Measurements from ENCODE around the gene DHRS11.

Gene DHRS11

GRCh38 chr17:36641877-36642845, 50.5 kb downstream of the DHRS11 start:
- TF ChIP-seq, protein P1, sequence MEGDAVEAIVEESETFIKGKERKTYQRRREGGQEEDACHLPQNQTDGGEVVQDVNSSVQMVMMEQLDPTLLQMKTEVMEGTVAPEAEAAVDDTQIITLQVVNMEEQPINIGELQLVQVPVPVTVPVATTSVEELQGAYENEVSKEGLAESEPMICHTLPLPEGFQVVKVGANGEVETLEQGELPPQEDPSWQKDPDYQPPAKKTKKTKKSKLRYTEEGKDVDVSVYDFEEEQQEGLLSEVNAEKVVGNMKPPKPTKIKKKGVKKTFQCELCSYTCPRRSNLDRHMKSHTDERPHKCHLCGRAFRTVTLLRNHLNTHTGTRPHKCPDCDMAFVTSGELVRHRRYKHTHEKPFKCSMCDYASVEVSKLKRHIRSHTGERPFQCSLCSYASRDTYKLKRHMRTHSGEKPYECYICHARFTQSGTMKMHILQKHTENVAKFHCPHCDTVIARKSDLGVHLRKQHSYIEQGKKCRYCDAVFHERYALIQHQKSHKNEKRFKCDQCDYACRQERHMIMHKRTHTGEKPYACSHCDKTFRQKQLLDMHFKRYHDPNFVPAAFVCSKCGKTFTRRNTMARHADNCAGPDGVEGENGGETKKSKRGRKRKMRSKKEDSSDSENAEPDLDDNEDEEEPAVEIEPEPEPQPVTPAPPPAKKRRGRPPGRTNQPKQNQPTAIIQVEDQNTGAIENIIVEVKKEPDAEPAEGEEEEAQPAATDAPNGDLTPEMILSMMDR (IDR thresholded peaks at IDR 0.05; ENCODE audit: low read depth, low read length): no peak
- H3K4me3 ChIP-seq (ENCODE audit: low read depth, low read length): peak overlapping the region; percentile 34; the same call in 1 of the 2 replicates

DNA sequence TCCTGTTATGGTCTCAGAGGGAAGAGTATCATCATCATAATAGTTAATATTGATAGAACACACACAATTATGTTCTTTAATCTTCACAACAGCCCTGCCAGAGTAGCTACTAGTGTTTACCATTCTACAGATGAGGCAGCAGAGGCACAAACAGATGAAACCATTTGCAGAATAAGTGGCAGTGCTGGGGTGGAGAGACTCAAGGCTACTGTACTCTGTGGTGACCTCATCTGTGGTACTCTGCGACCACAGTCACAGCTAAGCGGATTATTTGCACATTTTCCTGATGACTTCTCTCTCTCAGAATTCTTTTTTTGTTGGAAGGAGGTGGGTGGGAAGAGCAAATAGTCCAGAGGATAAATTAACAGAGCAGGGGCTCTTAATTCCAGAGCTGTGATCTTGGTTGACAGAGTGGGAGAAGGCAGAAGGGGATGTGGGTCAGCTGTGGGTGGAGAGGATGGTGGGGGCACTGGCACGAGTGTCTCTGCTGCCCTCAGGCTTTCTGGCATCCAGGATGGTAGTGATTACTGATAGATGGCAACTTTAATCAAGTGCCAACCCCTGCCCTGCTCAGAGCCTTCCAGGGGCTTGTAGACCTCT, 51.5 kb downstream of the DHRS11 start:
- TF ChIP-seq, protein P1 (IDR thresholded peaks at IDR 0.05; ENCODE audit: low read depth, low read length): no peak
- no peak overlapping the region for H3K4me3 ChIP-seq (ENCODE audit: low read depth, low read length)

- TF ChIP-seq, protein P1 (IDR thresholded peaks at IDR 0.05; ENCODE audit: low read depth, low read length): no peak
- no peak overlapping the region for H3K4me3 ChIP-seq (ENCODE audit: low read depth, low read length)
Observed at GRCh38 chr17:36645422-36645821, 53.7 kb downstream of the DHRS11 start.

DNA sequence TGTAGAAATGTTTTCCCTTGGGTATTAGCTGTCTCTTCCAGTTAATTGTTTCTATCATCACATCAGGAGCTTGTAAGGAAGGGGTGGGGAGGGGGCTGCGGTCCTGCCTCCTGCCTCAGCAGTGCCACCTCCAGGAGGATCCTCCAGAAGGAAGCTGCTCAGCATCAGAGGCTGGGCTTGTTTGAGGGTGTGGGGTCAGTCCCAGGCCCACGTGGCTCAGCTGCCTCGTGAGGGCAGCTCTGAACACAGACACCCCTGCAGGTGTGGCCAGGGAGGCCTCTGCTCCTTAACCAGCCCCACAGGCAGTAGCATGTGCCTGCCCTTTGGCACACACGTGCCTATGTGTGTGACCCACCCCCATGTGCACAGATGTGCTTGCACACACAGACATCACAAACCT, 56.0 kb downstream of the DHRS11 start:
- no peak overlapping the region for H3K4me3 ChIP-seq (ENCODE audit: low read depth, low read length)
- TF ChIP-seq, protein P1 (IDR thresholded peaks at IDR 0.05; ENCODE audit: low read depth, low read length): no peak

DNA sequence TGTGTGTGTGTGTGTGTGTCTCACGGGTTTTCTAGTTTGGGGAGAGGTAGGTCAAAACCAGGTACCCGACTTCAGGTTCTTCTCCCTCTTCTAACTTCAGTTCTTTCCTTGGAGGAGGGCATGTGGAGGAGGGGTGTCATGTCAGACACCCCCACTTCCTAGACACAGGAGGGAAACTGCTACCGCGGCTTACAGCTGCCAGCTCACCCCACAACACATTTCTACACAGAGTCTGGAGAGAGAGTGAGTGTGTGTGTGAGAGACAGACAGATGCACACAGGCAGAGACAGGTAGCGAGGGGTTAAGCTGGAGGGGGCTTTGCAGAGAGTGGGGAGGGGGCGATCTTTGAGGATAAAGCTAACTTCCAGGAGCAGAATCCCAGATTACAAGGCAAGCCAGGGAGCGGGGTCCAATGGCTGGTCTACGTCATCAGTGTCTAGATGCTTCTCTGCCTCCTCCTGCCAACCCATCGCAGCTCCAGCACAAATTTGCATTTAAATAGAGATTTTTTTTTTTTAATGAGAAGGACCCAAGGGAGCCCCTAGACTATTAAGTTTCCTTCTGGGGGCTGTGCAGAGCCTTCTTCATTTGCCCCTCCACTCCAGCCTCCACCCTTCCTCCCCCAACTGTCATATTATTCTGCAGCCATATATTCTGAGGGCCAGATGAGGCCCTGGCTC, 58.6 kb downstream of the DHRS11 start:
- no peak overlapping the region for H3K4me3 ChIP-seq (ENCODE audit: low read depth, low read length)
- TF ChIP-seq, protein P1 (IDR thresholded peaks at IDR 0.05; ENCODE audit: low read depth, low read length): no peak
